HG03095 (cell line): Measurements from ENCODE around the gene ZGRF1.
"Not testable (repeated sequence)": the region's sequence is repeated elsewhere in the genome, so short reads cannot be mapped to it uniquely, and the experiment has no call there.

Experiments
- ATAC-seq: cut with Tn5 transposase; IDR thresholded peaks from one replicate; pipeline ENCODE4 v1.9.1; 2021; ENCODE audit warnings: moderate library complexity; ENCODE audit not compliant: unreplicated experiment

ZGRF1 gene

DNA sequence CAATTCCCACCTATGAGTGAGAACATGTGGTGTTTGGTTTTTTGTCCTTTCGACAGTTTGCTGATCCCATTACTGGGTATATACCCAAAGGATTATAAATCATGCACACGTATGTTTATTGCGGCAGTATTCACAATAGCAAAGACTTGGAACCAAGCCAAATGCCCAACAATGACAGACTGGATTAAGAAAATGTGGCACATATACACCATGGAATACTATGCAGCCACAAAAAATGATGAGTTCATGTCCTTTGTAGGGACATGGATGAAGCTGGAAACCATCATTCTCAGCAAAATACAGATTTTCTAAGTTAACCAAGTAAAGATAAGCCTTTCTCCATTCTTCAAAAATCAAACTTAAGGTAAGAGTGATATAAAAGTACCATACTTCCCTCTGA lies 82.4 kb downstream of the ZGRF1 start:
- not testable (repeated sequence) for ATAC-seq

DNA sequence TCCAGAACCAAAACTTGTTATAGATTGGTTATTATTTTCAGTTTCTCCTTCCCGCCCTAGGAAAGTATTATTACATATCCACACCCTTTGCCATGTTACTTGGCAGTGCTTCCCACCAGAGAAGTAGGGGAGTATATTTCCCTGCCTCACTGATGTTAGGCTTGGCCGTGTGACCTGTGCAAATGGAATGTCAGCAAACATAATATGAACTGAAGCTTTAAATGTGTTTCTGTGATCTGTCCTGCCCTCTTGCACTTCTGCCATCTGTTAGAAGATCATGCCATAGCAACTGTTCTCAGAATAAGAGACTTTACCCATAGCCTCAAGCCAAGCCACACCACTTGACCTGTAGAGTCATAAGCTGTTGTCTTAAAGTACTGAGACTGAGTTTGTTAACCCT lies 84.0 kb downstream of the ZGRF1 start:
- no peak for ATAC-seq

GRCh38 chr4:112550728-112551127 lies 86.0 kb downstream of the ZGRF1 start:
- no peak for ATAC-seq

- ATAC-seq = no peak
These were observed 90.2 kb downstream of the ZGRF1 start for GRCh38 chr4:112546476-112546875.

DNA sequence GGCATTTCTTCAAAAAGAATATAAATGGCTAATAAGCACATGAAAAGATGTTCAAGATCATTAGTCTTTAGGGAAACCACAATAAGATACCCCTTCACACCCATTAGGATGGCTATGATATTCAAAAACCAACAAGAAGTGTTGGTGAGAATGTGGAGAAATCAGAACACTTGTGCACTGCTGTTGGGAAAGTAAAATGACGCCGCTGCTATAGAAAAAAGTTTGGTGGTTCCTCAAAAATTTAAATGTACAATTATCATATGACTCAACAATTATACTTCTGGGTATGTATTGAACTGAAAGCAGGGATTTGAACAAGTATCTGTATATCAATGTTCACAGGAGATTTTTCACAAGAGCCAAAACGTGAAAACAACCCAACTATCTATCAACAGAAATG lies 91.4 kb downstream of the ZGRF1 start:
- ATAC-seq = no peak

GRCh38 chr4:112540695-112541094 lies 96.0 kb downstream of the ZGRF1 start:
- ATAC-seq = no peak

DNA sequence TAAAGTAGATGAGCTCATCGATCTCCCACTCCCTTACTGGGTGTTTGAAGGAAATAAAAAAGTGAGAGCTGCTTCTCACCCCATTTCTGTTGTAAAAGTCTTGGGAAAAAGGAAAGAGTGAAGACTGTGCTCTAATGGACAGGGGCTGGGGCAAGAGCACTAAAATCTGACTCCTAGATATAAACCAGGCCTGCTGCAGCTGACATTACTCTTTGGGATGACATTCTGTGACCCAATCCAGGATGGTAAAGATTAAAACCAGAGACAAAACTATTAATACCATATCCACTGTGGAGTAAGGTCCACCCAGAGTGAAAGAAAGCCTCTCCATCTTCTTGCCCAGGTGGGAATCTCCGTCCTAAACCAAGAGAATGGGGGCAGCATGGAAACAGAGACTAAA lies 100.6 kb downstream of the ZGRF1 start:
- no peak for ATAC-seq

DNA sequence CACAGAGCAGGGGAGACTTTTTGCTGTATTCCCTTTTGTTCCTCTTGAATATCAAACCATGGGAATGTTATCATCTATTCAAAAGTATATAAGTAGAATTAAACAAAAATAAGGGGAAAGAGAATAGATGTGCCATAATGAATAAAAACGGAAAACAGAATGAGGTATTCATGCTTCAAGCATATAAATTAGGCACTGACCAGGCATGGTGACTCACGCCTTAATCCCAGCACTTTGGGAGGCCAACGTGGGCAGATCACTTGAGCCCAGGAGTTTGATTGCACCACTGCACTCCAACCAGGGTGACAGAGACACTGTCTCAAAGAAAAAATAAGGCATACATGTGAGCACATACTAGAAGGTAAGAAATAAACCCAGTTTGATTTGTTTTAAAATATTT lies 104.4 kb downstream of the ZGRF1 start:
- no peak for ATAC-seq

GRCh38 chr4:112531146-112531545 lies 105.6 kb downstream of the ZGRF1 start:
- no peak for ATAC-seq

- no peak for ATAC-seq
These were observed 110.6 kb downstream of the ZGRF1 start for GRCh38 chr4:112526061-112526460.

GRCh38 chr4:112523764-112524505 lies 112.8 kb downstream of the ZGRF1 start:
- peak; percentile 82 for ATAC-seq

GRCh38 chr4:112523008-112523721 lies 113.5 kb downstream of the ZGRF1 start:
- ATAC-seq = peak; percentile 41

DNA sequence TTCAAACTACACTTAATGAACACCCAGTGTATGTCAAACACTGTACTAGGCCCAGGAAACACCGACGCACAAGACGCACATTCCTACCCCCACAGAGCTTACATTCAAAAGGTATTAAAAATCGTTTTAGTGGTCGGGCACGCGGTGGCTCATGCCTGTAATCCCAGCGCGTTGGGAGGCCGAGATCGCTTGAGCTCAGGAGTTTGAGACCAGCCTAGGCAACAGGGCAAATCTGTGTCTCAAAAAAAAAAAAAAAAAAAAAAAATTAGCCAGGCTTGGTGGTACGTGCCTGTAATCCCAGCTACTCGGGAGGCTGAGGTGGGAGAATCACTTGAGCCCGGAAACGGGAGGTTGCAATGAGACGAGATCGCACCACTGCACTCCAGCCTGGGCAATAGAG lies 114.3 kb downstream of the ZGRF1 start:
- ATAC-seq = not testable (repeated sequence)

GRCh38 chr4:112521123-112522023 lies 115.3 kb downstream of the ZGRF1 start:
- ATAC-seq = no peak

- ATAC-seq = no peak
These were observed 116.0 kb downstream of the ZGRF1 start for GRCh38 chr4:112520598-112521122.

GRCh38 chr4:112519689-112520597 lies 116.8 kb downstream of the ZGRF1 start:
- no peak for ATAC-seq

GRCh38 chr4:112518675-112519074 lies 118.0 kb downstream of the ZGRF1 start:
- no peak for ATAC-seq

- no peak for ATAC-seq
These were observed 118.8 kb downstream of the ZGRF1 start for GRCh38 chr4:112517911-112518310.

DNA sequence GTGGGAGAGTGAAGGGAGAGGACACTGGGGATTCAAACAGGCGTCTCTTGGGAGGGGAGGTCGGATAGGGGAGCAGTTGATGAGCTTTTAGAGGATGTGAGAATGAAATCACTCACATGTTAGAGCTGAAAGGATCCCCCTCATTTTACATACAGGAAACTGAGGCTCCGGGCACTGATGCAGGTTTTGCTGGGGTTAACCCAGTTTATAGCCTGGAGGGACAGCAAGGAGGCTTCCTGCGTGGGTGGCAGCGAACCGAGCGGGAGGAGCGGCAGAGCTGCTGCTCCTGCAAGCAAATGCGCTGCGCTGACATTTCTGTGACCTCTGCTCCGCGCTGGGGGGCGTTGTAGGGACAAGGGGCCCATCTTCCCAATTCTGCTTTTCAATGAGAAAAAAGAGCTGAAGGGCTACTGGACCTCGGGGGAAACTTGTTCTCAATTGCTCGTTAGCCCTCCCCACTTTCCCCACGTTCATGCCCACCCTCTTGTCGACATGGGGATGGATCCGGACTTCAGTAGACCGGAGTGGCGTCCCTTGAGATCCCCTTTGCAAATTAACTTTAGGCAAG lies 119.6 kb downstream of the ZGRF1 start:
- peak; percentile 32 for ATAC-seq
